HepG2 (cell line): ENCODE measurements around the gene HDLBP. TPM values are rescaled to one million over a fixed set of nuclear protein-coding genes. Genes with fewer than 3 reads are reported as not detected.
A peak's percentile ranks its signal among the peaks of the same experiment; 100 is the strongest.

Experiments used
- ADNP ChIP-seq: sonication (generic); formaldehyde crosslinking; IDR thresholded peaks from 2 replicates; pipeline ENCODE4 v1.4.0; 2020; ENCODE audit warnings: missing genetic modification reagents
- BHLHE40 ChIP-seq: IDR thresholded peaks from 2 replicates; pipeline ENCODE4 v1.6.1; 2011; ENCODE audit warnings: low read length, improper control_type of control experiment
- ETV6 ChIP-seq: sonication (generic); formaldehyde crosslinking; conservative IDR thresholded peaks from 2 replicates; pipeline ENCODE4 v1.4.0; 2020; ENCODE audit warnings: missing genetic modification reagents
- HIVEP1 ChIP-seq: sonication (generic); formaldehyde crosslinking; IDR thresholded peaks from 2 replicates; pipeline ENCODE4 v1.4.0; 2020; ENCODE audit warnings: mild to moderate bottlenecking, missing genetic modification reagents
- HOXA7 ChIP-seq: sonication (generic); formaldehyde crosslinking; IDR thresholded peaks from 2 replicates; pipeline ENCODE4 v1.8.1; 2022; ENCODE audit warnings: mild to moderate bottlenecking, missing genetic modification reagents, moderate library complexity
- KAT8 ChIP-seq: IDR thresholded peaks from 2 replicates; pipeline ENCODE4 v1.6.1; 2016; ENCODE audit warnings: missing genetic modification reagents, missing compliant biosample characterization
- POLR2AphosphoS2 ChIP-seq: IDR thresholded peaks from 2 replicates; pipeline ENCODE4 v1.6.1; 2011; ENCODE audit warnings: low read depth, low read length, improper control_type of control experiment
- REXO4 ChIP-seq: sonication (generic); formaldehyde crosslinking; IDR thresholded peaks from 2 replicates; pipeline ENCODE4 v1.8.0; 2022; ENCODE audit warnings: missing genetic modification reagents, mild to moderate bottlenecking, borderline replicate concordance
- TBX3 ChIP-seq: fragments of 450-650 bp; IDR thresholded peaks from 2 replicates; pipeline ENCODE4 v1.6.1; 2017; ENCODE audit warnings: antibody characterized with exemption, mild to moderate bottlenecking, inconsistent platforms, borderline replicate concordance
- ZFP90 ChIP-seq: sonication (generic); formaldehyde crosslinking; IDR thresholded peaks from 2 replicates; pipeline ENCODE4 v1.8.0; 2022; ENCODE audit warnings: missing genetic modification reagents, mild to moderate bottlenecking, inconsistent platforms, borderline replicate concordance
- ZGPAT ChIP-seq: IDR thresholded peaks from 2 replicates; pipeline ENCODE4 v1.6.1; 2016; ENCODE audit warnings: mild to moderate bottlenecking
- ZNF274 ChIP-seq: sonication (generic); formaldehyde crosslinking; IDR thresholded peaks from 2 replicates; pipeline ENCODE4 v1.5.1; 2020; ENCODE audit warnings: mild to moderate bottlenecking, missing genetic modification reagents
- ZNF318 ChIP-seq: sonication (generic); formaldehyde crosslinking; IDR thresholded peaks from 2 replicates; pipeline ENCODE4 v1.4.0; 2020; ENCODE audit warnings: mild to moderate bottlenecking, missing genetic modification reagents
- ZNF362 ChIP-seq: sonication (generic); formaldehyde crosslinking; IDR thresholded peaks from 2 replicates; pipeline ENCODE4 v1.4.0; 2020; ENCODE audit warnings: missing genetic modification reagents, mild to moderate bottlenecking, borderline replicate concordance
- ZNF713 ChIP-seq: sonication (generic); formaldehyde crosslinking; IDR thresholded peaks from 2 replicates; pipeline ENCODE4 v1.4.0; 2020; ENCODE audit warnings: mild to moderate bottlenecking, missing genetic modification reagents
- ZNF770 ChIP-seq: sonication (generic); formaldehyde crosslinking; IDR thresholded peaks from 2 replicates; pipeline ENCODE4 v1.5.0; 2020; ENCODE audit warnings: mild to moderate bottlenecking, missing genetic modification reagents
- polyA plus RNA-seq, 8 experiments: library from polyadenylated mRNA; depleted of rRNA in 3 of 8; stranded (reverse) in 7 of 8; unstranded in 1 of 8; fragments of >200 nt; fragmentation: Illumina TruSeq in 4 of 8; extraction: Trizol in 4 of 8; gene quantifications; 2 replicates each; pipeline versions ENCODE4 v1.2.1 to v1.2.3, GENCODE V29; 2011 to 2016; ENCODE audit warnings: low read depth in 4 of 8, missing spikeins in 1 of 8, mixed read lengths in 1 of 8; ENCODE audit not compliant: insufficient read depth in 1 of 8
- total RNA-seq, 5 experiments: library from RNA; depleted of rRNA; stranded (reverse); fragments of >200 nt; fragmentation: Illumina TruSeq; extraction: Trizol; gene quantifications; 2 replicates each; pipeline ENCODE4 v1.2.3, GENCODE V29; 2016; ENCODE audit warnings: low read depth in 1 of 5

HDLBP gene
- total and polyA plus RNA-seq, 2 of the 13 experiments (the other 11 are each of a cell fraction or from before 2014, with no cell fraction given) = 464 to 707 TPM

- TF ChIP-seq ZNF362 (CRISPR knock-in tag) (no peak), ZNF770 (CRISPR knock-in tag) (0 out of 2 replicates have a peak, but pooled peaks have one; percentile 2), BHLHE40 (no peak), REXO4 (CRISPR knock-in tag) (no peak), POLR2AphosphoS2 (no peak), ZFP90 (CRISPR knock-in tag) (peak; percentile 59; the same call in 1 of the 2 replicates), KAT8 (CRISPR knock-in tag) (peak; percentile 36; the same call in 1 of the 2 replicates), HOXA7 (no peak), ZGPAT (CRISPR knock-in tag) (no peak), ZNF318 (CRISPR knock-in tag) (peak; percentile 37; the same call in 1 of the 2 replicates), TBX3 (no peak), ZNF274 (peak; percentile 78; the same call in 1 of the 2 replicates), HIVEP1 (CRISPR knock-in tag) (peak; percentile 88), ETV6 (CRISPR knock-in tag) (no peak), ZNF713 (peak; percentile 22; the same call in 1 of the 2 replicates), ADNP (CRISPR knock-in tag) (no peak)
Measured at GRCh38 chr2:241315879-241316631, 583 bp upstream of the HDLBP start, which contains the start of gene SEPTIN2 (continued).
